Mesenchymal stem cell (in vitro differentiated cells and primary cell): Measurements from ENCODE around the gene AFAP1L2.

Experiments used
- DNase-seq: peaks from one replicate; pipeline ENCODE4 v3.0.0-alpha.2; 2013
- H2AFZ ChIP-seq: one replicate; pipeline ENCODE4 v1.6.1; 2013; ENCODE audit warnings: low read depth, mild to moderate bottlenecking, control low read depth, inconsistent platforms, low read length, moderate library complexity
- H2AK5ac ChIP-seq: 2 replicates; pipeline ENCODE4 v1.6.1; 2013; ENCODE audit warnings: low read length, moderate library complexity, mild to moderate bottlenecking, inconsistent platforms; ENCODE audit not compliant: severe bottlenecking
- H2BK120ac ChIP-seq: one replicate; pipeline ENCODE4 v1.6.1; 2013; ENCODE audit warnings: low read depth, mild to moderate bottlenecking, inconsistent platforms, low read length, moderate library complexity
- H2BK12ac ChIP-seq, 2 experiments: one replicate each; pipeline ENCODE4 v1.6.1; 2013; ENCODE audit warnings: inconsistent platforms in 2 of 2, low read length in 2 of 2, mild to moderate bottlenecking in 2 of 2, moderate library complexity in 2 of 2, control low read depth in 1 of 2
- H2BK15ac ChIP-seq: one replicate; pipeline ENCODE4 v1.6.1; 2013; ENCODE audit warnings: mild to moderate bottlenecking, low read depth, inconsistent platforms; ENCODE audit not compliant: poor library complexity, severe bottlenecking
- H2BK5ac ChIP-seq: 2 replicates; pipeline ENCODE4 v1.6.1; 2013; ENCODE audit warnings: low read depth, mild to moderate bottlenecking, low read length, control low read depth, inconsistent platforms; ENCODE audit not compliant: poor library complexity, severe bottlenecking
- H3K14ac ChIP-seq, 2 experiments: one replicate each; pipeline ENCODE4 v1.6.1; 2013; ENCODE audit warnings: inconsistent platforms in 2 of 2, low read length in 2 of 2, control low read depth in 1 of 2, mild to moderate bottlenecking in 1 of 2, moderate library complexity in 1 of 2
- H3K18ac ChIP-seq, 2 experiments: one replicate each; pipeline ENCODE4 v1.6.1; 2013; ENCODE audit warnings: inconsistent platforms in 2 of 2, low read length in 2 of 2, control low read depth in 1 of 2, low read depth in 1 of 2, mild to moderate bottlenecking in 1 of 2
- H3K23ac ChIP-seq, 2 experiments: one replicate each; pipeline ENCODE4 v1.6.1; 2013; ENCODE audit warnings: inconsistent platforms in 2 of 2, low read length in 2 of 2, mild to moderate bottlenecking in 2 of 2, moderate library complexity in 2 of 2, control low read depth in 1 of 2
- H3K27ac ChIP-seq: 2 replicates; pipeline ENCODE4 v1.5.1; 2013; ENCODE audit warnings: mild to moderate bottlenecking, moderate library complexity, low read length, control low read depth, inconsistent platforms; ENCODE audit not compliant: poor library complexity, severe bottlenecking
- H3K27me3 ChIP-seq, 2 experiments: 2 replicates each; pipeline versions ENCODE4 v1.6.1 to v1.7.0; 2013; ENCODE audit warnings: low read length in 2 of 2, mild to moderate bottlenecking in 2 of 2, moderate library complexity in 2 of 2, control low read depth in 1 of 2, inconsistent platforms in 1 of 2; ENCODE audit not compliant: control insufficient read depth in 1 of 2, insufficient read depth in 1 of 2
- H3K36me3 ChIP-seq, 2 experiments: 2 replicates each; pipeline versions ENCODE4 v1.6.1 to v1.7.0; 2013; ENCODE audit warnings: low read length in 2 of 2, control low read depth in 1 of 2, inconsistent platforms in 1 of 2, low read depth in 1 of 2, mild to moderate bottlenecking in 1 of 2; ENCODE audit not compliant: insufficient read depth in 2 of 2, control insufficient read depth in 1 of 2
- H3K4ac ChIP-seq, 2 experiments: one replicate each; pipeline ENCODE4 v1.6.1; 2013; ENCODE audit warnings: inconsistent platforms in 2 of 2, low read length in 2 of 2, mild to moderate bottlenecking in 2 of 2, moderate library complexity in 2 of 2, control low read depth in 1 of 2, low read depth in 1 of 2
- H3K4me1 ChIP-seq: 2 replicates; pipeline ENCODE4 v1.6.1; 2013; ENCODE audit warnings: low read depth, low read length, control low read depth; ENCODE audit not compliant: control insufficient read depth, insufficient read depth
- H3K4me2 ChIP-seq: 2 replicates; pipeline ENCODE4 v1.6.1; 2013; ENCODE audit warnings: low read length, mild to moderate bottlenecking, inconsistent platforms; ENCODE audit not compliant: poor library complexity, severe bottlenecking
- H3K4me3 ChIP-seq, 2 experiments: 2 replicates each; pipeline versions ENCODE4 v1.5.1 to v1.7.0; 2013; ENCODE audit warnings: low read length in 2 of 2, mild to moderate bottlenecking in 2 of 2, control low read depth in 1 of 2, low read depth in 1 of 2; ENCODE audit not compliant: insufficient read depth in 1 of 2
- H3K79me1 ChIP-seq: replicated peaks from 2 replicates; pipeline ENCODE4 v1.6.1; 2013; ENCODE audit warnings: mild to moderate bottlenecking, control low read depth, low read length, inconsistent platforms; ENCODE audit not compliant: poor library complexity, severe bottlenecking
- H3K9ac ChIP-seq: 2 replicates; pipeline ENCODE4 v1.7.0; 2013; ENCODE audit warnings: mild to moderate bottlenecking, low read length, moderate library complexity
- H3K9me3 ChIP-seq: 2 replicates; pipeline ENCODE4 v1.7.0; 2013; ENCODE audit warnings: mild to moderate bottlenecking, low read length; ENCODE audit not compliant: control insufficient read depth
- H4K8ac ChIP-seq: one replicate; pipeline ENCODE4 v1.6.1; 2013; ENCODE audit warnings: inconsistent platforms, mild to moderate bottlenecking, low read length, moderate library complexity
- H4K91ac ChIP-seq: one replicate; pipeline ENCODE4 v1.6.1; 2013; ENCODE audit warnings: mild to moderate bottlenecking, low read length, inconsistent platforms
- WGBS: methylation state at CpG from one replicate; pipeline ENCODE4 v1.1.7; 2013; ENCODE audit warnings: mixed read lengths; 5-methylcytosine and 5-hydroxymethylcytosine counted together

Gene AFAP1L2

GRCh38 chr10:114279901-114280644 lies 124.2 kb downstream of the AFAP1L2 start:
- Histone ChIP-seq H4K8ac (no peak overlapping the region), H3K27ac (no peak overlapping the region), H2AK5ac (no peak overlapping the region), H2BK5ac (no peak overlapping the region), H3K4me2 (no peak overlapping the region), H3K9me3 (no peaks in the 10 kb centered on the region), H3K23ac (no peak overlapping the region), H2BK120ac (no peak overlapping the region), H3K14ac (no peak overlapping the region), H3K36me3 (no peaks in the 10 kb centered on the region), H3K4me1 (no peaks in the 10 kb centered on the region), H2BK12ac (no peak overlapping the region), H3K4ac (no peak overlapping the region), H4K91ac (no peak overlapping the region), H3K9ac (no peak overlapping the region), H3K27me3 (peaks cover 12 to 88% of the 10 kb centered on the region in 2 experiments), H3K79me1 (no peaks in the 10 kb centered on the region), H3K4me3 (no peak overlapping the region), H3K18ac (no peak overlapping the region), H2AFZ (no peak overlapping the region), H2BK15ac (no peak overlapping the region)
- 96% methylated on average over 7 of the region's 8 CpGs for WGBS
- DNase-seq = no peak

GRCh38 chr10:114279289-114279688 lies 125.0 kb downstream of the AFAP1L2 start:
- Histone ChIP-seq H2BK12ac (no peak overlapping the region), H4K91ac (no peak overlapping the region), H3K14ac (no peak overlapping the region), H3K27me3 (peaks cover 12 to 87% of the 10 kb centered on the region in 2 experiments), H3K9ac (no peak overlapping the region), H2BK120ac (no peak overlapping the region), H3K79me1 (no peaks in the 10 kb centered on the region), H3K23ac (no peak overlapping the region), H3K4me3 (no peak overlapping the region), H2BK5ac (no peak overlapping the region), H3K36me3 (no peaks in the 10 kb centered on the region), H4K8ac (no peak overlapping the region), H3K18ac (no peak overlapping the region), H3K4ac (peak overlapping the region in 1 of 2 experiments; percentile 24), H2AK5ac (no peak overlapping the region), H3K27ac (no peak overlapping the region), H3K4me1 (no peaks in the 10 kb centered on the region), H2AFZ (no peak overlapping the region), H3K4me2 (no peak overlapping the region), H2BK15ac (no peak overlapping the region), H3K9me3 (no peaks in the 10 kb centered on the region)
- no peak for DNase-seq
- 100% methylated on average over 3 of the region's 4 CpGs for WGBS

GRCh38 chr10:114278884-114279191 lies 125.5 kb downstream of the AFAP1L2 start:
- H3K18ac ChIP-seq = no peak overlapping the region
- no peaks in the 10 kb centered on the region for H3K36me3 ChIP-seq
- no peak overlapping the region for H2BK120ac ChIP-seq
- H3K4ac ChIP-seq = no peak overlapping the region
- no peak overlapping the region for H2AFZ ChIP-seq
- H2BK5ac ChIP-seq = no peak overlapping the region
- H4K8ac ChIP-seq = no peak overlapping the region
- H3K14ac ChIP-seq = no peak overlapping the region
- no peaks in the 10 kb centered on the region for H3K79me1 ChIP-seq
- H3K4me2 ChIP-seq = no peak overlapping the region
- peaks cover 12 to 86% of the 10 kb centered on the region in 2 experiments for H3K27me3 ChIP-seq
- H3K23ac ChIP-seq = no peak overlapping the region
- 96% methylated on average over 4 of the region's 4 CpGs for WGBS
- DNase-seq = no peak
- no peak overlapping the region for H2AK5ac ChIP-seq
- H3K4me1 ChIP-seq = no peaks in the 10 kb centered on the region
- no peak overlapping the region for H2BK12ac ChIP-seq
- no peak overlapping the region for H3K4me3 ChIP-seq
- H3K9me3 ChIP-seq = no peaks in the 10 kb centered on the region
- no peak overlapping the region for H2BK15ac ChIP-seq
- no peak overlapping the region for H3K27ac ChIP-seq
- no peak overlapping the region for H4K91ac ChIP-seq
- no peak overlapping the region for H3K9ac ChIP-seq

GRCh38 chr10:114278140-114278883 lies 126.0 kb downstream of the AFAP1L2 start:
- 92% methylated on average over 22 of the region's 22 CpGs for WGBS

More at GRCh38 chr10:114278140-114278883, 126.0 kb downstream of the AFAP1L2 start:
- no peak overlapping the region for H3K4me3 ChIP-seq
- no peak overlapping the region for H3K23ac ChIP-seq
- H2BK5ac ChIP-seq = no peak overlapping the region
- peak overlapping the region in 1 of 2 experiments; percentile 29 for H3K18ac ChIP-seq
- H2BK120ac ChIP-seq = no peak overlapping the region
- H3K9me3 ChIP-seq = no peaks in the 10 kb centered on the region
- H3K14ac ChIP-seq = no peak overlapping the region
- DNase-seq = no peak
- no peak overlapping the region for H3K4ac ChIP-seq
- H2AFZ ChIP-seq = no peak overlapping the region
- no peak overlapping the region for H3K4me2 ChIP-seq
- no peaks in the 10 kb centered on the region for H3K79me1 ChIP-seq
- H2BK15ac ChIP-seq = no peak overlapping the region
- H3K27me3 ChIP-seq = peaks cover 12 to 81% of the 10 kb centered on the region in 2 experiments
- no peak overlapping the region for H2AK5ac ChIP-seq
- peak overlapping the region; percentile 43 for H4K91ac ChIP-seq
- no peak overlapping the region for H4K8ac ChIP-seq
- no peaks in the 10 kb centered on the region for H3K36me3 ChIP-seq
- no peaks in the 10 kb centered on the region for H3K4me1 ChIP-seq
- no peak overlapping the region for H3K9ac ChIP-seq
- H3K27ac ChIP-seq = no peak overlapping the region
- H2BK12ac ChIP-seq = peak overlapping the region in 1 of 2 experiments; percentile 41
